GM12878 (cell line): Measurements from ENCODE around the gene CDK5RAP3. TPM values are rescaled to one million over a fixed set of nuclear protein-coding genes. Genes with fewer than 3 reads are reported as not detected.

ENCODE experiments used
- ATAC-seq: fragments of 200-7000 bp; cut with Tn5 transposase; 3 replicates; pipeline ENCODE4 v1.9.1; 2020; ENCODE audit warnings: mild to moderate bottlenecking, moderate library complexity
- BruUV-seq: library from RNA; stranded (reverse); fragments of 400-500 nt; replicated peaks from 2 replicates; lab custom pipeline; 2021; lab: Mats Ljungman, UMichigan
- CTCF ChIA-PET: fragments of 300-600 bp; sonication (Branson Sonifier 250); formaldehyde crosslinking; extraction: SDS; loops from one replicate; lab custom pipeline; 2021; ENCODE audit warnings: inconsistent platforms; lab: Yijun Ruan, JAX
- POLR2A ChIA-PET: fragments of 350-600 bp; formaldehyde crosslinking; extraction: SDS; loops from one replicate; lab custom pipeline; 2021; ENCODE audit warnings: inconsistent platforms; lab: Charles Lee
- RAD21 ChIA-PET: fragments of 300-600 bp; sonication (Branson Sonifier 250); formaldehyde crosslinking; loops from one replicate; lab custom pipeline; 2023; ENCODE audit warnings: antibody characterized with exemption; ENCODE audit not compliant: unreplicated experiment; lab: Charles Lee
- SMC1A ChIA-PET: fragments of 300-600 bp; sonication (Branson Sonifier 250); formaldehyde crosslinking; loops from one replicate; lab custom pipeline; 2023; ENCODE audit not compliant: unreplicated experiment, uncharacterized antibody; lab: Charles Lee
- DNase-seq: peaks from one replicate; pipeline ENCODE4 v3.0.0-alpha.2; 2011; ENCODE audit warnings: low read depth, low spot score
- FAIRE-seq: peaks from 3 replicates; lab custom pipeline; 2011; peaks lifted over from hg19 to GRCh38; lab: Jason Lieb, UNC
- H2AFZ ChIP-seq: 2 replicates; pipeline ENCODE4 v1.6.0; 2011; ENCODE audit warnings: low read depth, low read length, control low read depth; ENCODE audit not compliant: control insufficient read depth
- H3K27ac ChIP-seq: 2 replicates; pipeline ENCODE4 v1.5.1; 2011; ENCODE audit warnings: control low read depth; ENCODE audit not compliant: control insufficient read depth, insufficient read depth
- H3K27me3 ChIP-seq, 2 experiments: replicated peaks in 1 of 2; 2 replicates each; pipeline versions ENCODE4 v1.6.0 to v1.6.1; 2011; ENCODE audit warnings: low read length in 1 of 2; ENCODE audit not compliant: control insufficient read depth in 2 of 2, insufficient read depth in 2 of 2
- H3K36me3 ChIP-seq, 2 experiments: 2 replicates each; pipeline ENCODE4 v1.5.1; 2011; ENCODE audit warnings: low read length in 1 of 2; ENCODE audit not compliant: control insufficient read depth in 2 of 2, insufficient read depth in 2 of 2
- H3K4me1 ChIP-seq: 2 replicates; pipeline ENCODE4 v1.6.1; 2011; ENCODE audit warnings: mild to moderate bottlenecking, low read length, moderate library complexity, mixed read lengths; ENCODE audit not compliant: control insufficient read depth, insufficient read depth
- H3K4me2 ChIP-seq: 2 replicates; pipeline ENCODE4 v1.6.0; 2011; ENCODE audit warnings: control low read depth; ENCODE audit not compliant: control insufficient read depth, insufficient read depth
- H3K4me3 ChIP-seq: fragments of 200-600 bp; sonication (generic); 2 replicates; pipeline ENCODE4 v1.5.1; 2016
- H3K79me2 ChIP-seq: 2 replicates; pipeline ENCODE4 v1.6.0; 2011; ENCODE audit warnings: low read length; ENCODE audit not compliant: control insufficient read depth, insufficient read depth
- H3K9ac ChIP-seq: 2 replicates; pipeline ENCODE4 v1.8.0; 2011; ENCODE audit warnings: low read length, control low read depth, mixed read lengths; ENCODE audit not compliant: control insufficient read depth, insufficient read depth
- H3K9me3 ChIP-seq: replicated peaks from 3 replicates; pipeline ENCODE4 v1.5.1; 2011; ENCODE audit warnings: mild to moderate bottlenecking, low read length; ENCODE audit not compliant: control insufficient read depth, insufficient read depth
- H4K20me1 ChIP-seq: 2 replicates; pipeline ENCODE4 v1.6.0; 2011; ENCODE audit not compliant: control insufficient read depth, insufficient read depth
- ATF7 ChIP-seq: fragments of 450-650 bp; IDR thresholded peaks from 2 replicates; pipeline ENCODE4 v1.6.1; 2016; ENCODE audit warnings: low read depth, mild to moderate bottlenecking
- CHD1 ChIP-seq: IDR thresholded peaks from 2 replicates; pipeline ENCODE4 v1.6.1; 2012; ENCODE audit warnings: low read depth, low read length, improper control_type of control experiment
- JUNB ChIP-seq: IDR thresholded peaks from 2 replicates; pipeline ENCODE4 v1.6.1; 2016; ENCODE audit warnings: antibody characterized with exemption, mild to moderate bottlenecking
- WGBS: methylation state at CpG from one replicate; pipeline ENCODE4 v1.1.6; 2016; ENCODE audit warnings: low lambda C conversion rate; ENCODE audit not compliant: insufficient replicate concordance, insufficient coverage; ENCODE audit errors: missing lambda C conversion rate; 5-methylcytosine and 5-hydroxymethylcytosine counted together
- in situ Hi-C: fragments of 300-500 bp; cut with MboI; formaldehyde crosslinking; loops from 9 replicates; pipeline ENCODE4 v1.14.3; 2018; ENCODE audit warnings: mixed read lengths
- intact Hi-C: fragments of 100-400 bp; cut with micrococcal nuclease; formaldehyde crosslinking; loops from one replicate; pipeline ENCODE4 v1.14.2; 2022; ENCODE audit not compliant: unreplicated experiment
- polyA plus RNA-seq, 11 experiments: library from polyadenylated mRNA; depleted of rRNA in 4 of 11; unstranded in 6 of 11; stranded (reverse) in 5 of 11; fragments of >200 nt; fragmentation: Nextera tagmentation in 4 of 11; fragmentation: Illumina TruSeq in 1 of 11; extraction: Ambion mirVana in 4 of 11; extraction: Trizol in 1 of 11; gene quantifications; 1 replicate in 1 of 11; 2 replicates in 10 of 11; pipeline versions ENCODE4 v1.2.1 to v1.2.3, GENCODE V29; 2011 to 2016; ENCODE audit warnings: inconsistent platforms in 2 of 11, missing spikeins in 2 of 11, low read depth in 1 of 11
- total RNA-seq, 4 experiments: library from RNA; depleted of rRNA in 3 of 4; stranded (reverse); fragments of >200 nt in 3 of 4; fragmentation: Illumina TruSeq in 1 of 4; extraction: Trizol in 1 of 4; gene quantifications; 2 replicates each; pipeline versions ENCODE4 v1.2.1 to v1.2.3, GENCODE V29; 2013 to 2021
- TF ChIP-seq, protein P1 (sequence below): fragments of 450-650 bp; IDR thresholded peaks from 2 replicates; pipeline ENCODE4 v1.6.1; 2016; ENCODE audit warnings: mild to moderate bottlenecking, moderate library complexity, borderline replicate concordance

CDK5RAP3 gene
- total and polyA plus RNA-seq, 10 of the 15 experiments (the other 5 are each of a cell fraction or from before 2014, with no cell fraction given), result 69.4 to 237 (median 160) TPM

DNA sequence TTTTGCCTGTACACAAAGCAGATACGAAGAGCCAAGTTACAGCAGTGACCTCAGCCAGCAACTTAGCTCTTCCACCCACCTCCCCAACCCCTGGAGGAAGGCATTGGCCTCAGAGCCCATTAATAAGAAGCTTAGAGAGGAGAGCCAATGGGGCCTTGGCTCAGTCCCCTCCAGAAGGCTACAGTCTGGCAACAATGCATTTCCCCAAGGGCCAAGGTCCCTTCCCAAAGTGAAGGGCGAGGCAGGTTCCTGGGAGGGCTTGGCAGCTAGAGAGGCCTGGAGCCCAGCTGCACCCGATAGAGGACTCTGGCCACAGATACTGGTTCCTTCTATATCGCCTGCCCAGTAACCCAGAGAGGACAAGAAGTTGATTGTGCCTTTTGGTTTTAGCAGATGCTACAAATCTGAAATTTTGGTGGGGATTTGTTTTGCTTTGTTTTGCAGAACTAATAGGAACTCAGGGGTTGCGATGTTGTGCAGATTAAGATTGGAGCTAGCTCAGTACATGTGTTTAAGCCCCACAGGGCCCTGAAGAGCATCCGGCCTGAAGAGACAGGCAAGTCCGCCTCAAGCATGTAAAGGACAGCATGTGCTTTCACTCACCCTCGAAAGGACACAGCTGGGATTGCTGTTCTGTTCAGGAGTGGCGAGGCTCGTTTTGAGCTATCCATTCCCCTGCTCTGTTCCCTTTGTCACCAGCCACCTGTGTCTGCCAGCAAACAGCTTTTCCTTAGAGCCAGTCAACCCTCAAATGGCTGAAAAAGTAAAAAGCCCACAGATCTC lies 41.5 kb upstream of the CDK5RAP3 start:
- POLR2A ChIA-PET, result interaction anchor here (1.2 kb wide), 1 partner anchor 9 kb away, joined by 5 read pairs; no protein-coding TSS in a partner anchor
- no peaks in the 10 kb centered on the region for H3K4me1 ChIP-seq

More for the DNA sequence above, 41.5 kb upstream of the CDK5RAP3 start:
- Histone ChIP-seq H3K9me3 (no peaks in the 10 kb centered on the region), H2AFZ (no peak overlapping the region), H3K36me3 (peaks cover 0 to 4% of the 10 kb centered on the region in 2 experiments; a peak in 3 of 4 replicates), H3K79me2 (no peaks in the 10 kb centered on the region), H3K4me3 (no peak overlapping the region), H3K4me2 (no peak overlapping the region), H4K20me1 (no peaks in the 10 kb centered on the region), H3K27me3 (no peaks in the 10 kb centered on the region)
- DNase-seq, result no peak
- SMC1A ChIA-PET, result interaction anchor here (0.8 to 1.4 kb wide), 2 partner anchors 9 to 86 kb away, joined by 3 to 5 read pairs; no protein-coding TSS in a partner anchor
- no peak for FAIRE-seq
- TF ChIP-seq, protein P1, sequence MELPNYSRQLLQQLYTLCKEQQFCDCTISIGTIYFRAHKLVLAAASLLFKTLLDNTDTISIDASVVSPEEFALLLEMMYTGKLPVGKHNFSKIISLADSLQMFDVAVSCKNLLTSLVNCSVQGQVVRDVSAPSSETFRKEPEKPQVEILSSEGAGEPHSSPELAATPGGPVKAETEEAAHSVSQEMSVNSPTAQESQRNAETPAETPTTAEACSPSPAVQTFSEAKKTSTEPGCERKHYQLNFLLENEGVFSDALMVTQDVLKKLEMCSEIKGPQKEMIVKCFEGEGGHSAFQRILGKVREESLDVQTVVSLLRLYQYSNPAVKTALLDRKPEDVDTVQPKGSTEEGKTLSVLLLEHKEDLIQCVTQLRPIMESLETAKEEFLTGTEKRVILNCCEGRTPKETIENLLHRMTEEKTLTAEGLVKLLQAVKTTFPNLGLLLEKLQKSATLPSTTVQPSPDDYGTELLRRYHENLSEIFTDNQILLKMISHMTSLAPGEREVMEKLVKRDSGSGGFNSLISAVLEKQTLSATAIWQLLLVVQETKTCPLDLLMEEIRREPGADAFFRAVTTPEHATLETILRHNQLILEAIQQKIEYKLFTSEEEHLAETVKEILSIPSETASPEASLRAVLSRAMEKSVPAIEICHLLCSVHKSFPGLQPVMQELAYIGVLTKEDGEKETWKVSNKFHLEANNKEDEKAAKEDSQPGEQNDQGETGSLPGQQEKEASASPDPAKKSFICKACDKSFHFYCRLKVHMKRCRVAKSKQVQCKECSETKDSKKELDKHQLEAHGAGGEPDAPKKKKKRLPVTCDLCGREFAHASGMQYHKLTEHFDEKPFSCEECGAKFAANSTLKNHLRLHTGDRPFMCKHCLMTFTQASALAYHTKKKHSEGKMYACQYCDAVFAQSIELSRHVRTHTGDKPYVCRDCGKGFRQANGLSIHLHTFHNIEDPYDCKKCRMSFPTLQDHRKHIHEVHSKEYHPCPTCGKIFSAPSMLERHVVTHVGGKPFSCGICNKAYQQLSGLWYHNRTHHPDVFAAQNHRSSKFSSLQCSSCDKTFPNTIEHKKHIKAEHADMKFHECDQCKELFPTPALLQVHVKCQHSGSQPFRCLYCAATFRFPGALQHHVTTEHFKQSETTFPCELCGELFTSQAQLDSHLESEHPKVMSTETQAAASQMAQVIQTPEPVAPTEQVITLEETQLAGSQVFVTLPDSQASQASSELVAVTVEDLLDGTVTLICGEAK, result no peak
- TF ChIP-seq CHD1 (no peak), JUNB (no peak), ATF7 (no peak)
- TF ChIP-seq, all 136 proteins: peak for 0
- ATAC-seq, result no peak
- BruUV-seq, result no TSS peak
- intact Hi-C loops (no loop called here), in situ Hi-C loops (no loop called here)
- ChIA-PET RAD21 (interaction anchor here (1.2 kb wide), 1 partner anchor 89 kb away, joined by 3 read pairs; the partner anchor contains the start of gene SCRN2), CTCF (interaction anchor here (0.9 to 4.2 kb wide), 4 partner anchors 18 to 88 kb away, joined by 3 to 15 read pairs (median 4); partner anchors contain the start of gene SCRN2)
- Histone ChIP-seq H3K27ac (no peak overlapping the region), H3K9ac (no peak overlapping the region)
- 81% methylated on average over 10 of the region's 10 CpGs for WGBS
